Spinal cord (tissue), 10 donors: ENCODE data around the gene ZNF534. TPM values are rescaled to one million over a fixed set of nuclear protein-coding genes. Genes with fewer than 3 reads are reported as not detected.

ENCODE experiments used
- DNase-seq, 6 donors: peaks; one replicate each; pipeline versions ENCODE4 v3.0.0 to v3.0.0-alpha.2; 2013 to 2015; ENCODE audit warnings: low spot score in 6 of 6, low read depth in 4 of 6
- H3K27ac ChIP-seq: one replicate; pipeline ENCODE4 v1.5.1; 2013; ENCODE audit warnings: low read depth, low read length, control low read depth
- H3K27me3 ChIP-seq: one replicate; pipeline ENCODE4 v1.6.1; 2013; ENCODE audit warnings: low read length; ENCODE audit not compliant: control insufficient read depth, insufficient read depth
- H3K36me3 ChIP-seq: one replicate; pipeline ENCODE4 v1.6.1; 2013; ENCODE audit warnings: low read length; ENCODE audit not compliant: control insufficient read depth, insufficient read depth
- H3K4me1 ChIP-seq: one replicate; pipeline ENCODE4 v1.6.1; 2013; ENCODE audit warnings: low read length; ENCODE audit not compliant: control insufficient read depth, insufficient read depth
- H3K4me3 ChIP-seq: one replicate; pipeline ENCODE4 v1.5.1; 2013; ENCODE audit warnings: low read depth, low read length, control low read depth
- H3K9me3 ChIP-seq: one replicate; pipeline ENCODE4 v1.6.1; 2013; ENCODE audit warnings: low read length; ENCODE audit not compliant: control insufficient read depth, insufficient read depth
- WGBS: methylation state at CpG from one replicate; pipeline ENCODE4 v1.1.5; 2013; ENCODE audit warnings: missing lambda C conversion rate; ENCODE audit not compliant: insufficient coverage; 5-methylcytosine and 5-hydroxymethylcytosine counted together
- long read RNA-seq, 4 donors: transcript quantifications; one replicate each; lab custom pipeline, GENCODE V29; 2026
- polyA plus RNA-seq, 2 donors: library from polyadenylated mRNA; unstranded; fragments of 120-200 nt; gene quantifications; one replicate each; pipeline ENCODE4 v1.2.1, GENCODE V29; 2013; ENCODE audit not compliant: insufficient read length in 2 of 2
- total RNA-seq, 2 donors: library from RNA; depleted of rRNA in 1 of 2; stranded (reverse); fragments of 120-200 nt in 1 of 2; fragments of >200 nt in 1 of 2; gene quantifications; one replicate each; pipeline versions ENCODE4 v1.2.3 to v1.2.4, GENCODE V29; 2013 to 2014
- donor health status: healthy.

Gene ZNF534
- total RNA-seq = under 1 TPM; 0.40 to 0.72 TPM
- polyA plus RNA-seq = 1 to 10 TPM; 1.2 to 1.7 TPM
- long read RNA-seq, donor 1 = 0 reads
- long read RNA-seq, donor 2 = 0 reads
- long read RNA-seq, donor 3 = 0 reads
- long read RNA-seq, donor 4 = 0 reads

GRCh38 chr19:52428937-52429336, at the start of gene ZNF534:
Gene ZNF534 (plus strand): TSS chr19:52429148. CDS start chr19:52431475, 2,327 bp downstream.
- no peak for DNase-seq
- peaks cover 5% of the 10 kb centered on the region for H3K9me3 ChIP-seq
- H3K36me3 ChIP-seq = peaks cover 17% of the 10 kb centered on the region
- no peaks in the 10 kb centered on the region for H3K27me3 ChIP-seq
- no peak within 1 kb of the TSS for H3K27ac ChIP-seq
- no peaks in the 10 kb centered on the region for H3K4me1 ChIP-seq
- no peak within 1 kb of the TSS for H3K4me3 ChIP-seq
- 54% methylated on average over 26 of the region's 27 CpGs for WGBS

- Histone ChIP-seq H3K9me3 (peaks cover 2% of the 10 kb centered on the region), H3K4me1 (peaks cover 7% of the 10 kb centered on the region), H3K27ac (no peak overlapping the region), H3K36me3 (peaks cover 39% of the 10 kb centered on the region), H3K4me3 (no peak overlapping the region), H3K27me3 (no peaks in the 10 kb centered on the region)
- DNase-seq = no peak
- 81% methylated on average over 1 of the region's 1 CpG for WGBS
Observed at GRCh38 chr19:52391135-52391534, 37.8 kb upstream of the ZNF534 start.

- Histone ChIP-seq H3K4me1 (peaks cover 24% of the 10 kb centered on the region), H3K9me3 (no peaks in the 10 kb centered on the region), H3K4me3 (peak within 1 kb of the TSS; percentile 71), H3K27ac (peak within 1 kb of the TSS; percentile 53), H3K27me3 (no peaks in the 10 kb centered on the region), H3K36me3 (peaks cover 26% of the 10 kb centered on the region)
- WGBS = under 1% methylated on average over 35 of the region's 36 CpGs
- peak; percentile 76 to 98 (median 92) for DNase-seq
Observed at GRCh38 chr19:52397310-52398080, 31.5 kb upstream of the ZNF534 start, which contains the start of gene ZNF528. Gene ZNF528 (plus strand): TSS chr19:52397849. CDS start chr19:52402014, 4,165 bp downstream.

- DNase-seq = no peak
- no peaks in the 10 kb centered on the region for H3K27me3 ChIP-seq
- H3K4me1 ChIP-seq = peaks cover 24% of the 10 kb centered on the region
- no peaks in the 10 kb centered on the region for H3K9me3 ChIP-seq
- peak overlapping the region; percentile 71 for H3K4me3 ChIP-seq
- H3K27ac ChIP-seq = peak overlapping the region; percentile 53
- peaks cover 23% of the 10 kb centered on the region for H3K36me3 ChIP-seq
- under 1% methylated on average over 12 of the region's 14 CpGs for WGBS
Observed at GRCh38 chr19:52398081-52398441, 30.9 kb upstream of the ZNF534 start.

- H3K4me1 ChIP-seq = no peaks in the 10 kb centered on the region
- peaks cover 4% of the 10 kb centered on the region for H3K9me3 ChIP-seq
- DNase-seq = no peak
- H3K36me3 ChIP-seq = peaks cover 46% of the 10 kb centered on the region
- H3K27ac ChIP-seq = no peak overlapping the region
- H3K27me3 ChIP-seq = no peaks in the 10 kb centered on the region
- no peak overlapping the region for H3K4me3 ChIP-seq
- WGBS = 98% methylated on average over 5 of the region's 6 CpGs
Observed at GRCh38 chr19:52410276-52410675, 18.7 kb upstream of the ZNF534 start.

- Histone ChIP-seq H3K27me3 (no peaks in the 10 kb centered on the region), H3K9me3 (peaks cover 9% of the 10 kb centered on the region), H3K4me3 (no peak overlapping the region), H3K4me1 (no peaks in the 10 kb centered on the region), H3K36me3 (no peaks in the 10 kb centered on the region), H3K27ac (no peak overlapping the region)
- DNase-seq = no peak
- WGBS = no CpG with 5 or more reads among the region's 5 CpGs
Observed at GRCh38 chr19:52415711-52416110, 13.2 kb upstream of the ZNF534 start.

GRCh38 chr19:52442179-52442578, 13.2 kb downstream of the ZNF534 start:
- H3K27ac ChIP-seq = no peak overlapping the region
- no peaks in the 10 kb centered on the region for H3K4me1 ChIP-seq
- H3K9me3 ChIP-seq = peaks cover 3% of the 10 kb centered on the region
- peaks cover 2% of the 10 kb centered on the region for H3K36me3 ChIP-seq
- H3K27me3 ChIP-seq = no peaks in the 10 kb centered on the region
- no peak overlapping the region for H3K4me3 ChIP-seq
- 71% methylated on average over 1 of the region's 3 CpGs for WGBS
- no peak for DNase-seq

GRCh38 chr19:52444506-52444905, 15.6 kb downstream of the ZNF534 start:
- Histone ChIP-seq H3K27ac (no peak overlapping the region), H3K36me3 (no peaks in the 10 kb centered on the region), H3K27me3 (no peaks in the 10 kb centered on the region), H3K4me3 (no peak overlapping the region), H3K9me3 (peaks cover 3% of the 10 kb centered on the region), H3K4me1 (no peaks in the 10 kb centered on the region)
- no peak for DNase-seq
- 0% methylated on average over 1 of the region's 2 CpGs for WGBS

GRCh38 chr19:52451241-52451640, 22.3 kb downstream of the ZNF534 start:
- no peak for DNase-seq
- WGBS = 18% methylated on average over 41 of the region's 41 CpGs
- Histone ChIP-seq H3K4me1 (no peaks in the 10 kb centered on the region), H3K9me3 (peaks cover 7% of the 10 kb centered on the region), H3K27me3 (peaks cover 2% of the 10 kb centered on the region), H3K4me3 (no peak overlapping the region), H3K36me3 (peaks cover 8% of the 10 kb centered on the region), H3K27ac (no peak overlapping the region)
